AG04450 (cell line): ENCODE data around the gene FILIP1L. TPM values are rescaled to one million over a fixed set of nuclear protein-coding genes. Genes with fewer than 3 reads are reported as not detected.

ENCODE experiments used
- CTCF ChIA-PET: fragments of 300-600, 350-600 bp; formaldehyde crosslinking; extraction: SDS; loops from one replicate; lab custom pipeline; 2022; ENCODE audit warnings: antibody characterized with exemption, inconsistent platforms; lab: Charles Lee
- POLR2A ChIA-PET: fragments of 350-600 bp; formaldehyde crosslinking; extraction: SDS; loops from one replicate; lab custom pipeline; 2021; ENCODE audit warnings: antibody characterized with exemption, inconsistent platforms; lab: Yijun Ruan, JAX
- DNase-seq: peaks from one replicate; pipeline ENCODE4 v3.0.0-alpha.2; 2011; ENCODE audit warnings: low read depth, low spot score
- H3K27ac ChIP-seq: one replicate; pipeline ENCODE4 v1.5.1; 2012; ENCODE audit warnings: low read depth, low read length, control low read depth
- H3K27me3 ChIP-seq: one replicate; pipeline ENCODE4 v1.6.0; 2012; ENCODE audit warnings: low read length; ENCODE audit not compliant: control insufficient read depth, insufficient read depth
- H3K4me3 ChIP-seq: 2 replicates; pipeline ENCODE4 v1.5.1; 2011; ENCODE audit warnings: mild to moderate bottlenecking, low read depth, low read length, control low read depth
- H3K9me3 ChIP-seq: 2 replicates; pipeline ENCODE4 v1.5.1; 2012; ENCODE audit warnings: low read length; ENCODE audit not compliant: control insufficient read depth, insufficient read depth
- polyA plus RNA-seq: library from polyadenylated mRNA; depleted of rRNA; stranded (reverse); fragments of >200 nt; gene quantifications from 2 replicates; pipeline ENCODE4 v1.2.3, GENCODE V29; 2011
- TF ChIP-seq, protein P1 (sequence below): IDR thresholded peaks from 2 replicates; pipeline ENCODE4 v1.5.1; 2011; ENCODE audit warnings: low read depth, low read length, control low read depth, inconsistent platforms

The FILIP1L gene
- polyA plus RNA-seq, 1 experiment, result 75.5 TPM

DNA sequence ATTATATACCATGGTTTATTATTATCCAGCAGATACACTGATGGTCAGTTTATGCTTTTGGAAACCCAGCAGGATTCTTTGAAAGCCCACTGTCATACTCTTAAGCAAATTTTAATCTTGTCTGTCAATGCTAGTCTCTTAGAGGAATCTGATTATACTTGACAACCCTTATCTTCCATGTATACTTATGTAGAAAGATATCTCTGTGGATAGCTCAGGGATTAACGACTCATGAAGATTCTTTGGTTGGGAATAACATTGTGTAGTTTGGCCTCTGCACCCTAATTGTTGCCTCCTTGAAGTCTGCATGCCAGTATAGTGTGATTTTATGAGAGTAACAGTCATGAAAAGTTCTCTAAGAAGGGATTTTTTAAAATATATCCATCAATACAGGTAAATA lies 33.0 kb downstream of the FILIP1L start:
- Histone ChIP-seq H3K9me3 (no peaks in the 10 kb centered on the region), H3K4me3 (no peak overlapping the region), H3K27ac (no peak overlapping the region), H3K27me3 (no peaks in the 10 kb centered on the region)
- ChIA-PET CTCF (no interaction called here), POLR2A (no interaction called here)
- TF ChIP-seq, protein P1, sequence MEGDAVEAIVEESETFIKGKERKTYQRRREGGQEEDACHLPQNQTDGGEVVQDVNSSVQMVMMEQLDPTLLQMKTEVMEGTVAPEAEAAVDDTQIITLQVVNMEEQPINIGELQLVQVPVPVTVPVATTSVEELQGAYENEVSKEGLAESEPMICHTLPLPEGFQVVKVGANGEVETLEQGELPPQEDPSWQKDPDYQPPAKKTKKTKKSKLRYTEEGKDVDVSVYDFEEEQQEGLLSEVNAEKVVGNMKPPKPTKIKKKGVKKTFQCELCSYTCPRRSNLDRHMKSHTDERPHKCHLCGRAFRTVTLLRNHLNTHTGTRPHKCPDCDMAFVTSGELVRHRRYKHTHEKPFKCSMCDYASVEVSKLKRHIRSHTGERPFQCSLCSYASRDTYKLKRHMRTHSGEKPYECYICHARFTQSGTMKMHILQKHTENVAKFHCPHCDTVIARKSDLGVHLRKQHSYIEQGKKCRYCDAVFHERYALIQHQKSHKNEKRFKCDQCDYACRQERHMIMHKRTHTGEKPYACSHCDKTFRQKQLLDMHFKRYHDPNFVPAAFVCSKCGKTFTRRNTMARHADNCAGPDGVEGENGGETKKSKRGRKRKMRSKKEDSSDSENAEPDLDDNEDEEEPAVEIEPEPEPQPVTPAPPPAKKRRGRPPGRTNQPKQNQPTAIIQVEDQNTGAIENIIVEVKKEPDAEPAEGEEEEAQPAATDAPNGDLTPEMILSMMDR, result no peak
- no peak for DNase-seq

DNA sequence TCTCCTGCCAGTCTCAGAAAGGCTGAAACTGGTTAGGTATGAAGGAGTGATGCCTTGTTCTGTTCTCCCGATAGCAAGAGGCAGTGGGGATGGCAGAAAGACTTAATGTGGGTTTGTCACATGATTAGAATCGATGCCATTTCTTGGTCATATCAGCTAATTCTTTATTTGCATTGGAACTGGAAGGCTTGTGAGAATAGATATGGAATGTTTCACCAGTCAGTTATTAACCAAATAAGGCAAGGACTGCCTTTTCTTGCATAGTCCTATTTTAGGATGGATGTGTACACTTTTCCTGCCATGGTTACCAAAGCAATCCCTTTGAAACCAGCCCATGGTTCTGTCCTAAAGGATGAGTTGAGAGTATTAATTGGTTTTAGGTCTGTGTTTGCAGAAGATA lies 33.7 kb downstream of the FILIP1L start:
- ChIA-PET POLR2A (interaction anchor here (0.9 kb wide), 1 partner anchor 35 kb away, joined by 3 read pairs; no protein-coding TSS in a partner anchor), CTCF (interaction anchor here (0.6 to 1.1 kb wide), 6 partner anchors 9 to 248 kb away, joined by 3 to 9 read pairs (median 3); no protein-coding TSS in a partner anchor)
- DNase-seq, result no peak
- Histone ChIP-seq H3K27me3 (no peaks in the 10 kb centered on the region), H3K4me3 (no peak overlapping the region), H3K9me3 (no peaks in the 10 kb centered on the region), H3K27ac (no peak overlapping the region)
- TF ChIP-seq, protein P1, result no peak

DNA sequence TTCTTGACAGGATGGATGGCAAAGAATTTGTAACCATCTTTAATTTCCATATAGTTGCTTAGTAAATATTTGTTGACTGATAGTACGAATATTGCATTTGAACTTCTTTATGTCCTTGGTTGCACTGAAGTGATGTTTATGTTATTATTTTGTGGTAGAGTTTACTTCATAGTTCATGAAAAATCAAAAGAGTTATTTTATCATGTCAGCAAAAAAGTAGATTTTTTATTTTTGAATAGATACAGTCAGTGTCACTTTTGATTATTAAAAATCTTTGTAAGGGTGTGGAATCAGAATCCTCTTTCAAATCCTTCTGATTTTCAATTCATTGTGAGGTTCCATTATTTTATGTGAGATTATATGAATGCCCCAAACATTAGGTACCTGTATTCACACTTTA lies 35.0 kb downstream of the FILIP1L start:
- ChIA-PET CTCF (interaction anchor here (1.1 kb wide), 2 partner anchors 11 to 175 kb away, joined by 3 read pairs; no protein-coding TSS in a partner anchor), POLR2A (no interaction called here)
- H3K9me3 ChIP-seq, result no peaks in the 10 kb centered on the region
- H3K27ac ChIP-seq, result no peak overlapping the region
- no peak for DNase-seq
- H3K4me3 ChIP-seq, result no peak overlapping the region
- H3K27me3 ChIP-seq, result no peaks in the 10 kb centered on the region
- TF ChIP-seq, protein P1, result no peak

DNA sequence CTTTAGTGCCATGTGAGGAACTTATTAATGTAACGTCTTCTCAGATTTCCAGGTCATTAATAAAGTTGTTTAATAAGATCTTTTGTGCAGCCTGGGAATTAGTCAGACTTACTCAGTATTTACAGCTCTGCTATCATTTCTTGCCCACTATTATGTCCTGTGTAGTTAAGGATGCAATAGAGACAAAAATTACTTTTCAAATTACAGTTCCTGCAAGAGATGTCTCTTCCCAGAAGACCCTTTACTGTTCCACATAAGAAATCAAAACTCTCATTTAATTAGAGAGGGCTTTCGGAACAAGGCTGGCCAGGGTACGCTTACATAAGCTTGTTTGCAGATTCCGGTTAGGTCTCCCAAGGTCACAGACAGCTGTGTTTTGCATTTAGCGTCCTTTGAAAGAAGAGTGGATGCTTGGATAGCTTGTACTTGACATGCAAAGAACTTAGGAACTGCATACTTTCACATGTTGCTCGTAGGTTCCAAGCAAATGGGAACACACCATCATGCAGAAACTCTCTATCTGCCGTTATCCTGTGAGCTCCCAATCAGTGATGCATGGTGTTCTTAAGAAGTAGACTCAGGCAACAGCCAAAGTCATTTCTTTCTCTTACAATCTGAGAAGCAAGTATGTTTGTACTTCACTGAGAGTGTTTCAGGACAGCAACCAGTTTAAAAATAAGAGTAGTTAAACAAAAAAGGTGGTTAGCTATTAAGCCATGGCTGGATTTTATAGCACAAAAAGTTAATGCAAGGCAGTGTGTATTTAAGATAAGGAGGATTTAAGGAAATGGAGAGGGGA lies 37.4 kb downstream of the FILIP1L start:
- Histone ChIP-seq H3K27ac (no peak overlapping the region), H3K9me3 (no peaks in the 10 kb centered on the region), H3K27me3 (no peaks in the 10 kb centered on the region), H3K4me3 (no peak overlapping the region)
- DNase-seq, result no peak
- ChIA-PET POLR2A (interaction anchor here (0.7 kb wide), 1 partner anchor 34 kb away, joined by 3 read pairs; no protein-coding TSS in a partner anchor), CTCF (interaction anchor here (1.6 to 1.8 kb wide), 2 partner anchors 13 to 245 kb away, joined by 5 to 6 read pairs; no protein-coding TSS in a partner anchor)
- TF ChIP-seq, protein P1, result no peak
